H1 (cell line): Measurements from ENCODE around the gene CD46. TPM values are rescaled to one million over a fixed set of nuclear protein-coding genes. Genes with fewer than 3 reads are reported as not detected.
A peak's percentile ranks its signal among the peaks of the same experiment; 100 is the strongest.

ENCODE experiments used
- CTCF ChIA-PET: fragments of 300-600 bp; sonication (Branson Sonifier 250); formaldehyde crosslinking; loops from one replicate; lab custom pipeline; 2021; ENCODE audit not compliant: partially characterized antibody; lab: Charles Lee
- POLR2A ChIA-PET: fragments of 300-600 bp; sonication (Branson Sonifier 250); formaldehyde crosslinking; loops from one replicate; lab custom pipeline; 2021; ENCODE audit warnings: inconsistent platforms; ENCODE audit not compliant: partially characterized antibody; lab: Charles Lee
- DNase-seq, 2 experiments: peaks; one replicate each; pipeline versions ENCODE4 v3.0.0 to v3.0.0-alpha.2; 2010 to 2022; ENCODE audit warnings: low spot score in 2 of 2, low read depth in 1 of 2, mixed read lengths in 1 of 2
- FAIRE-seq: peaks from 2 replicates; lab custom pipeline; 2011; peaks lifted over from hg19 to GRCh38; lab: Jason Lieb, UNC
- H2AFZ ChIP-seq: 2 replicates; pipeline ENCODE4 v1.8.1; 2012; ENCODE audit warnings: low read length, inconsistent platforms
- H2AK5ac ChIP-seq: 2 replicates; pipeline ENCODE4 v1.6.1; 2013; ENCODE audit warnings: low read depth, low read length
- H2BK120ac ChIP-seq: replicated peaks from 2 replicates; pipeline ENCODE3; 2013; ENCODE audit warnings: low read depth, low read length, inconsistent platforms
- H2BK12ac ChIP-seq: 2 replicates; pipeline ENCODE4 v1.6.1; 2013; ENCODE audit warnings: low read depth, low read length
- H2BK15ac ChIP-seq: 2 replicates; pipeline ENCODE4 v1.6.1; 2013; ENCODE audit warnings: low read length
- H2BK20ac ChIP-seq: 2 replicates; pipeline ENCODE4 v1.6.1; 2013; ENCODE audit warnings: low read length
- H2BK5ac ChIP-seq: 2 replicates; pipeline ENCODE4 v1.6.1; 2013; ENCODE audit warnings: low read depth, low read length
- H3K14ac ChIP-seq: 2 replicates; pipeline ENCODE4 v1.6.1; 2013; ENCODE audit warnings: inconsistent platforms; ENCODE audit not compliant: insufficient read length
- H3K18ac ChIP-seq: 2 replicates; pipeline ENCODE4 v1.6.1; 2013; ENCODE audit warnings: low read length; ENCODE audit errors: extremely low read depth
- H3K23ac ChIP-seq: 2 replicates; pipeline ENCODE4 v1.6.1; 2013; ENCODE audit warnings: inconsistent platforms; ENCODE audit not compliant: insufficient read length
- H3K23me2 ChIP-seq: 2 replicates; pipeline ENCODE4 v1.6.1; 2013; ENCODE audit warnings: low read depth, low read length
- H3K27ac ChIP-seq: 2 replicates; pipeline ENCODE4 v1.6.1; 2011; ENCODE audit warnings: low read depth, low read length, inconsistent platforms
- H3K27me3 ChIP-seq, 4 experiments: replicated peaks in 1 of 4; 1 replicate in 1 of 4; 2 replicates in 3 of 4; pipeline versions ENCODE4 v1.6.1 to v1.8.1; 2011 to 2013; ENCODE audit warnings: low read length in 3 of 4, mild to moderate bottlenecking in 3 of 4, inconsistent platforms in 2 of 4, mixed read lengths in 2 of 4, moderate library complexity in 1 of 4; ENCODE audit not compliant: control insufficient read depth in 3 of 4, insufficient read depth in 3 of 4; ENCODE audit errors: extremely low read depth in 1 of 4
- H3K36me3 ChIP-seq, 4 experiments: 2 replicates each; pipeline versions ENCODE4 v1.6.1 to v1.8.1; 2011 to 2013; ENCODE audit warnings: mild to moderate bottlenecking in 4 of 4, low read length in 3 of 4, moderate library complexity in 2 of 4, control low read depth in 1 of 4, inconsistent platforms in 1 of 4; ENCODE audit not compliant: insufficient read depth in 4 of 4, control insufficient read depth in 2 of 4
- H3K4ac ChIP-seq: replicated peaks from 2 replicates; pipeline ENCODE3; 2013; ENCODE audit warnings: low read length, low read depth, mixed read lengths, inconsistent platforms; ENCODE audit not compliant: insufficient read length
- H3K4me1 ChIP-seq, 4 experiments: replicated peaks in 1 of 4; 1 replicate in 1 of 4; 2 replicates in 3 of 4; pipeline versions ENCODE4 v1.6.1 to v1.8.1; 2011 to 2013; ENCODE audit warnings: low read length in 3 of 4, inconsistent platforms in 2 of 4, mixed read lengths in 1 of 4; ENCODE audit not compliant: insufficient read depth in 4 of 4, control insufficient read depth in 3 of 4
- H3K4me2 ChIP-seq, 2 experiments: 2 replicates each; pipeline versions ENCODE4 v1.6.1 to v1.8.1; 2011 to 2013; ENCODE audit warnings: low read depth in 2 of 2, low read length in 2 of 2, control low read depth in 1 of 2, inconsistent platforms in 1 of 2, mild to moderate bottlenecking in 1 of 2; ENCODE audit not compliant: insufficient read depth in 1 of 2
- H3K4me3 ChIP-seq, 4 experiments: fragments of 200-600, 300-600 bp in 1 of 4; sonication (generic), shearing (Covaris generic), sonication (Bioruptor Twin) in 1 of 4; 2 replicates each; pipeline versions ENCODE4 v1.5.1 to v1.8.1; 2011 to 2016; ENCODE audit warnings: low read length in 4 of 4, low read depth in 3 of 4, control low read depth in 2 of 4, inconsistent platforms in 2 of 4, mild to moderate bottlenecking in 2 of 4, mixed read lengths in 1 of 4, moderate library complexity in 1 of 4; ENCODE audit not compliant: insufficient read depth in 2 of 4; ENCODE audit errors: extremely low read depth in 1 of 4
- H3K56ac ChIP-seq: replicated peaks from 2 replicates; pipeline ENCODE3; 2013; ENCODE audit warnings: low read depth, mild to moderate bottlenecking, mixed read lengths, low read length, inconsistent platforms; ENCODE audit not compliant: insufficient read length
- H3K79me1 ChIP-seq: 2 replicates; pipeline ENCODE4 v1.6.1; 2013; ENCODE audit warnings: low read depth, low read length, control low read depth
- H3K79me2 ChIP-seq, 2 experiments: 2 replicates each; pipeline versions ENCODE4 v1.6.1 to v1.8.1; 2012 to 2013; ENCODE audit warnings: low read length in 2 of 2, mild to moderate bottlenecking in 2 of 2, inconsistent platforms in 1 of 2; ENCODE audit not compliant: insufficient read depth in 2 of 2, control insufficient read depth in 1 of 2
- H3K9ac ChIP-seq, 4 experiments: replicated peaks in 1 of 4; 1 replicate in 1 of 4; 2 replicates in 3 of 4; pipeline versions ENCODE4 v1.6.1 to v1.8.1; 2011 to 2013; ENCODE audit warnings: low read depth in 3 of 4, low read length in 3 of 4, control low read depth in 2 of 4, mild to moderate bottlenecking in 2 of 4, moderate library complexity in 2 of 4, inconsistent platforms in 1 of 4; ENCODE audit errors: extremely low read depth in 1 of 4
- H3K9me3 ChIP-seq, 2 experiments: 2 replicates each; pipeline versions ENCODE4 v1.6.1 to v1.8.1; 2012 to 2013; ENCODE audit warnings: mild to moderate bottlenecking in 2 of 2, moderate library complexity in 2 of 2, control low read depth in 1 of 2, inconsistent platforms in 1 of 2, low read depth in 1 of 2, low read length in 1 of 2, mixed read lengths in 1 of 2; ENCODE audit not compliant: insufficient read depth in 2 of 2
- H4K20me1 ChIP-seq, 2 experiments: replicated peaks in 1 of 2; 2 replicates each; pipeline versions ENCODE3 to v1.8.1; 2011 to 2013; ENCODE audit warnings: inconsistent platforms in 2 of 2, low read length in 2 of 2, mild to moderate bottlenecking in 1 of 2; ENCODE audit not compliant: insufficient read depth in 2 of 2, control insufficient read depth in 1 of 2
- H4K5ac ChIP-seq: 2 replicates; pipeline ENCODE4 v1.6.1; 2013; ENCODE audit warnings: low read length, low read depth, mixed read lengths, inconsistent platforms; ENCODE audit not compliant: insufficient read length
- H4K8ac ChIP-seq: 2 replicates; pipeline ENCODE4 v1.8.0; 2013; ENCODE audit warnings: mild to moderate bottlenecking, moderate library complexity, low read length, inconsistent platforms; ENCODE audit not compliant: insufficient read depth; ENCODE audit errors: extremely low read depth
- H4K91ac ChIP-seq: replicated peaks from 2 replicates; pipeline ENCODE3; 2013; ENCODE audit warnings: low read length, mixed read lengths, inconsistent platforms; ENCODE audit not compliant: insufficient read length
- TCF12 ChIP-seq: IDR thresholded peaks from 2 replicates; pipeline ENCODE4 v1.6.1; 2011; ENCODE audit warnings: low read depth, mild to moderate bottlenecking, low read length
- WGBS, 2 experiments: shearing (Covaris generic) in 1 of 2; methylation state at CpG; one replicate each; pipeline versions ENCODE4 v1.1.6 to v1.1.7; 2013 to 2015; ENCODE audit warnings: low lambda C conversion rate in 2 of 2, mixed read lengths in 2 of 2, inconsistent platforms in 1 of 2, low coverage in 1 of 2, missing lambda C conversion rate in 1 of 2; ENCODE audit not compliant: insufficient replicate concordance in 2 of 2, insufficient coverage in 1 of 2, insufficient read length in 1 of 2; ENCODE audit errors: extremely low coverage in 1 of 2, missing lambda C conversion rate in 1 of 2; 5-methylcytosine and 5-hydroxymethylcytosine counted together
- polyA plus RNA-seq, 7 experiments: library from polyadenylated mRNA; depleted of rRNA in 3 of 7; stranded (reverse) in 5 of 7; unstranded in 2 of 7; fragments of >200 nt in 5 of 7; fragments of 200-250 nt in 2 of 7; gene quantifications; 1 replicate in 5 of 7; 2 replicates in 1 of 7; 4 replicates in 1 of 7; pipeline versions ENCODE4 v1.2.1 to v1.2.3, GENCODE V29; 2011 to 2013; ENCODE audit warnings: missing spikeins in 2 of 7, mixed read lengths in 2 of 7
- total RNA-seq: library from RNA; stranded (reverse); fragmentation: NEBNext Ultra II Directional; extraction: Animal tissue kit (Norgen Biotek cat#: 25700); gene quantifications from 2 replicates; pipeline ENCODE4 v1.2.1, GENCODE V29; 2021
- TF ChIP-seq, protein P1 (sequence below), 3 experiments: IDR thresholded peaks; 1 replicate in 2 of 3; 2 replicates in 1 of 3; pipeline versions ENCODE4 v1.5.1 to v1.6.1; 2011; ENCODE audit warnings: low read length in 3 of 3, mild to moderate bottlenecking in 3 of 3, inconsistent platforms in 2 of 3, low read depth in 1 of 3, moderate library complexity in 1 of 3; ENCODE audit not compliant: insufficient read depth in 1 of 3; ENCODE audit errors: control extremely low read depth in 1 of 3

Gene CD46
- total and polyA plus RNA-seq, 2 of the 8 experiments (the other 6 are each of a cell fraction or from before 2014, with no cell fraction given) = 60.9 to 113 TPM

DNA sequence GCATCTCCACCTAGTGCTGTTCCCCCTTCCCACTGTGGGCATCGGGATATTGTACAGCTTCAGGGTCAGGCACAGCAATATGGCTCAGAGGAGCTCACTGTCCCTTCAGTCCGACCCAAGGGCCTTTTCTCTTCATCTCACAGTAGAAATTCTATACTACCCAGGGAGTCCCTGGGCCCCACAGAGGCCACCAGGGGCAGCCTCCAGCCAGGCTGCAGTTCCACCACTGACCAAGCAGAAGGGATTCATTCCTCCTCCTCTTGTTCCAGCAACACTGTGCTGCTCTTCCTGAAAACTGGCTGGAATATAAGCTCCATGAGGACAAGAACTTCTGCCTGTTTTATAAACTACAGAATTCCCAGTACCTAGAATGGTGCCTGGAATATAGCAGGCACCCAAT, 88.5 kb downstream of the CD46 start:
- no peak overlapping the region for H3K56ac ChIP-seq
- ChIA-PET POLR2A (no interaction called here), CTCF (interaction anchor here (0.7 to 6.5 kb wide), 13 partner anchors 10 to 182 kb away, joined by 3 to 56 read pairs (median 5); no protein-coding TSS in a partner anchor)
- no peak overlapping the region for H3K23ac ChIP-seq
- H4K5ac ChIP-seq = no peak overlapping the region
- no peak overlapping the region for H4K8ac ChIP-seq
- H2AFZ ChIP-seq = no peak overlapping the region
- H3K4ac ChIP-seq = no peak overlapping the region
- FAIRE-seq = no peak
- no peaks in the 10 kb centered on the region for H3K79me2 ChIP-seq
- H3K27ac ChIP-seq = no peak overlapping the region
- no peak overlapping the region for H2BK20ac ChIP-seq
- H3K4me3 ChIP-seq = no peak overlapping the region
- no peaks in the 10 kb centered on the region for H3K27me3 ChIP-seq
- 83% methylated on average over 2 of the region's 2 CpGs; no CpG with 5 or more reads in 1 of the 2 experiments for WGBS, 2 experiments
- no peak for TF ChIP-seq TCF12
- TF ChIP-seq, protein P1, sequence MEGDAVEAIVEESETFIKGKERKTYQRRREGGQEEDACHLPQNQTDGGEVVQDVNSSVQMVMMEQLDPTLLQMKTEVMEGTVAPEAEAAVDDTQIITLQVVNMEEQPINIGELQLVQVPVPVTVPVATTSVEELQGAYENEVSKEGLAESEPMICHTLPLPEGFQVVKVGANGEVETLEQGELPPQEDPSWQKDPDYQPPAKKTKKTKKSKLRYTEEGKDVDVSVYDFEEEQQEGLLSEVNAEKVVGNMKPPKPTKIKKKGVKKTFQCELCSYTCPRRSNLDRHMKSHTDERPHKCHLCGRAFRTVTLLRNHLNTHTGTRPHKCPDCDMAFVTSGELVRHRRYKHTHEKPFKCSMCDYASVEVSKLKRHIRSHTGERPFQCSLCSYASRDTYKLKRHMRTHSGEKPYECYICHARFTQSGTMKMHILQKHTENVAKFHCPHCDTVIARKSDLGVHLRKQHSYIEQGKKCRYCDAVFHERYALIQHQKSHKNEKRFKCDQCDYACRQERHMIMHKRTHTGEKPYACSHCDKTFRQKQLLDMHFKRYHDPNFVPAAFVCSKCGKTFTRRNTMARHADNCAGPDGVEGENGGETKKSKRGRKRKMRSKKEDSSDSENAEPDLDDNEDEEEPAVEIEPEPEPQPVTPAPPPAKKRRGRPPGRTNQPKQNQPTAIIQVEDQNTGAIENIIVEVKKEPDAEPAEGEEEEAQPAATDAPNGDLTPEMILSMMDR (IDR thresholded peaks at IDR 0.05; ENCODE audit: control extremely low read depth in 1 of 3, insufficient read depth in 1 of 3, low read depth in 1 of 3, low read length in 3 of 3) = peak; percentile 7 to 31 (median 9)
- H2BK120ac ChIP-seq = no peak overlapping the region
- no peaks in the 10 kb centered on the region for H4K20me1 ChIP-seq
- no peak overlapping the region for H3K18ac ChIP-seq
- DNase-seq = no peak
- H3K9ac ChIP-seq = no peak overlapping the region
- H2BK15ac ChIP-seq = no peak overlapping the region
- no peak overlapping the region for H2BK5ac ChIP-seq
- H3K23me2 ChIP-seq = no peaks in the 10 kb centered on the region
- H2AK5ac ChIP-seq = no peak overlapping the region
- peaks cover 0 to 3% (median 1%) of the 10 kb centered on the region in 4 experiments; a peak in 3 of 7 replicates for H3K4me1 ChIP-seq
- no peak overlapping the region for H2BK12ac ChIP-seq
- H3K4me2 ChIP-seq = no peak overlapping the region
- H4K91ac ChIP-seq = no peak overlapping the region
- H3K79me1 ChIP-seq = no peaks in the 10 kb centered on the region
- H3K14ac ChIP-seq = no peak overlapping the region
- no peaks in the 10 kb centered on the region for H3K9me3 ChIP-seq
- H3K36me3 ChIP-seq = no peaks in the 10 kb centered on the region
